SK-N-SH (cell line): ENCODE results near the gene DCHS1. TPM values are rescaled to one million over a fixed set of nuclear protein-coding genes. Genes with fewer than 3 reads are reported as not detected.

Experiments
- CTCF ChIA-PET: fragments of 300-600, 350-600 bp; formaldehyde crosslinking; extraction: SDS; loops from one replicate; lab custom pipeline; 2021; lab: Yijun Ruan, JAX
- POLR2A ChIA-PET: fragments of 350-600 bp; sonication (Branson Sonifier 250); formaldehyde crosslinking; extraction: SDS; loops from one replicate; lab custom pipeline; 2020; ENCODE audit warnings: antibody characterized with exemption, inconsistent platforms; lab: Yijun Ruan, JAX
- DNase-seq: peaks from one replicate; pipeline ENCODE4 v3.0.0; 2012
- H2AFZ ChIP-seq: fragments of 200-600 bp; sonication (generic); 2 replicates; pipeline ENCODE4 v1.8.1; 2016; ENCODE audit warnings: antibody characterized with exemption, mild to moderate bottlenecking, low read depth
- H3F3A ChIP-seq: fragments of 200-600 bp; sonication (generic); replicated peaks from 2 replicates; pipeline ENCODE3; 2016; ENCODE audit warnings: antibody characterized with exemption, mild to moderate bottlenecking; ENCODE audit not compliant: insufficient read depth
- H3K27ac ChIP-seq, 2 experiments: fragments of 200-500 bp in 1 of 2; fragments of 200-600 bp in 1 of 2; sonication (Bioruptor generic) in 1 of 2; sonication (generic), shearing (Covaris generic) in 1 of 2; 2 replicates each; pipeline versions ENCODE4 v1.5.1 to v1.6.1; 2014 to 2016; ENCODE audit warnings: low read depth in 2 of 2, inconsistent platforms in 1 of 2, low read length in 1 of 2, mild to moderate bottlenecking in 1 of 2, mixed read lengths in 1 of 2
- H3K27me3 ChIP-seq: fragments of 200-600 bp; sonication (generic), shearing (Covaris generic); 2 replicates; pipeline ENCODE4 v1.6.1; 2016; ENCODE audit warnings: mixed run types; ENCODE audit not compliant: insufficient read depth
- H3K36me3 ChIP-seq, 2 experiments: fragments of 200-500 bp in 1 of 2; fragments of 200-600 bp in 1 of 2; sonication (Bioruptor generic) in 1 of 2; sonication (generic) in 1 of 2; replicated peaks in 1 of 2; 2 replicates each; pipeline versions ENCODE3 to v1.5.1; 2014 to 2016; ENCODE audit warnings: low read length in 1 of 2, mild to moderate bottlenecking in 1 of 2; ENCODE audit not compliant: insufficient read depth in 2 of 2, control insufficient read depth in 1 of 2
- H3K4me1 ChIP-seq, 2 experiments: fragments of 200-500 bp in 1 of 2; fragments of 200-600 bp in 1 of 2; sonication (Bioruptor generic) in 1 of 2; sonication (generic), shearing (Covaris generic) in 1 of 2; 2 replicates each; pipeline versions ENCODE4 v1.5.1 to v1.6.1; 2014 to 2016; ENCODE audit warnings: low read depth in 1 of 2, low read length in 1 of 2, mixed run types in 1 of 2; ENCODE audit not compliant: insufficient read depth in 2 of 2, control insufficient read depth in 1 of 2
- H3K4me2 ChIP-seq: fragments of 200-600 bp; sonication (generic), shearing (Covaris generic); 2 replicates; pipeline ENCODE4 v1.6.1; 2017; ENCODE audit warnings: mixed run types
- H3K4me3 ChIP-seq, 2 experiments: fragments of 200-500 bp in 1 of 2; fragments of 200-600 bp in 1 of 2; sonication (Bioruptor generic) in 1 of 2; sonication (generic), shearing (Covaris generic) in 1 of 2; 2 replicates each; pipeline versions ENCODE4 v1.5.1 to v1.8.1; 2014 to 2016; ENCODE audit warnings: low read depth in 2 of 2, inconsistent platforms in 1 of 2, low read length in 1 of 2, mild to moderate bottlenecking in 1 of 2, mixed read lengths in 1 of 2, moderate library complexity in 1 of 2
- H3K79me2 ChIP-seq: fragments of 200-600 bp; sonication (generic); 2 replicates; pipeline ENCODE4 v1.8.1; 2017; ENCODE audit warnings: mild to moderate bottlenecking; ENCODE audit not compliant: insufficient read depth
- H3K9ac ChIP-seq: fragments of 200-600 bp; sonication (generic); 2 replicates; pipeline ENCODE4 v1.6.1; 2017; ENCODE audit warnings: mixed run types
- H3K9me2 ChIP-seq: fragments of 200-600 bp; sonication (generic); 2 replicates; pipeline ENCODE4 v1.6.1; 2017; ENCODE audit warnings: mixed run types
- H3K9me3 ChIP-seq: fragments of 200-600 bp; sonication (generic); 2 replicates; pipeline ENCODE4 v1.6.1; 2017; ENCODE audit warnings: mixed run types, mild to moderate bottlenecking, moderate library complexity
- H4K20me1 ChIP-seq: fragments of 200-600 bp; sonication (generic); 2 replicates; pipeline ENCODE4 v1.6.1; 2017; ENCODE audit warnings: mild to moderate bottlenecking, mixed run types; ENCODE audit not compliant: insufficient read depth
- EP300 ChIP-seq, 2 experiments: IDR thresholded peaks; 2 replicates each; pipeline versions ENCODE4 v1.4.0 to v1.6.1; 2012; ENCODE audit warnings: borderline replicate concordance in 1 of 2, low read depth in 1 of 2, low read length in 1 of 2
- FOSL2 ChIP-seq: IDR thresholded peaks from 2 replicates; pipeline ENCODE4 v1.4.0; 2012; ENCODE audit warnings: low read depth, mild to moderate bottlenecking, moderate library complexity, borderline replicate concordance
- GABPA ChIP-seq: IDR thresholded peaks from 2 replicates; pipeline ENCODE4 v1.4.0; 2012; ENCODE audit warnings: low read depth, mild to moderate bottlenecking
- IRF3 ChIP-seq: fragments of 150-350 bp; IDR thresholded peaks from 2 replicates; pipeline ENCODE4 v1.6.1; 2016; ENCODE audit warnings: mild to moderate bottlenecking, low read depth, low read length
- NRF1 ChIP-seq: IDR thresholded peaks from 2 replicates; pipeline ENCODE4 v1.6.1; 2012; ENCODE audit warnings: low read depth, mild to moderate bottlenecking, low read length
- REST ChIP-seq: IDR thresholded peaks from 2 replicates; pipeline ENCODE4 v1.6.1; 2012; ENCODE audit warnings: mild to moderate bottlenecking, low read depth, low read length, moderate library complexity
- RFX5 ChIP-seq: IDR thresholded peaks from 2 replicates; pipeline ENCODE4 v1.6.1; 2012; ENCODE audit warnings: mild to moderate bottlenecking, improper control_type of control experiment, low read length
- SMC3 ChIP-seq: IDR thresholded peaks from 2 replicates; pipeline ENCODE4 v1.6.1; 2012; ENCODE audit warnings: low read depth, low read length, improper control_type of control experiment
- TAF1 ChIP-seq: IDR thresholded peaks from 2 replicates; pipeline ENCODE4 v1.6.1; 2012; ENCODE audit warnings: low read depth, mild to moderate bottlenecking, low read length, moderate library complexity, borderline replicate concordance
- WGBS: methylation state at CpG from one replicate; pipeline ENCODE4 v1.1.6; 2017; ENCODE audit warnings: low lambda C conversion rate; 5-methylcytosine and 5-hydroxymethylcytosine counted together
- polyA plus RNA-seq, 3 experiments: library from polyadenylated mRNA; depleted of rRNA; stranded (reverse); fragments of >200 nt; gene quantifications; 2 replicates each; pipeline ENCODE4 v1.2.3, GENCODE V29; 2012

The DCHS1 gene
- polyA plus RNA-seq, 1 of the 3 experiments (the other 2 are of a cell fraction): 5.7 TPM

- ChIA-PET POLR2A (interaction anchor here (1.0 kb wide), 1 partner anchor 50 kb away, joined by 3 read pairs; no protein-coding TSS in a partner anchor), CTCF (interaction anchor here (1.0 to 1.8 kb wide), 2 partner anchors 101 to 124 kb away, joined by 3 to 6 read pairs; no protein-coding TSS in a partner anchor)
- Histone ChIP-seq H3K9ac (no peak overlapping the region), H4K20me1 (no peaks in the 10 kb centered on the region), H3K9me2 (no peaks in the 10 kb centered on the region), H3K4me3 (no peak overlapping the region), H3F3A (no peaks in the 10 kb centered on the region), H3K4me2 (no peak overlapping the region), H3K36me3 (peaks cover 0 to 21% of the 10 kb centered on the region in 2 experiments), H3K27me3 (no peaks in the 10 kb centered on the region), H3K27ac (no peak overlapping the region), H2AFZ (no peak overlapping the region), H3K4me1 (no peaks in the 10 kb centered on the region), H3K79me2 (no peaks in the 10 kb centered on the region), H3K9me3 (no peaks in the 10 kb centered on the region)
- 83% methylated on average over 21 of the region's 29 CpGs for WGBS
- TF ChIP-seq SMC3: no peak
- no peak for TF ChIP-seq GABPA
- no peak for TF ChIP-seq RFX5
- TF ChIP-seq TAF1: no peak
- no peak for TF ChIP-seq REST
- no peak for TF ChIP-seq FOSL2
- no peak for TF ChIP-seq NRF1
- no peak for TF ChIP-seq EP300 (IDR thresholded peaks at IDR 0.05; ENCODE audit: borderline replicate concordance in 1 of 2, low read depth in 1 of 2, low read length in 1 of 2)
- no peak for DNase-seq
These were observed 23.2 kb downstream of the DCHS1 start for GRCh38 chr11:6632116-6633073.

GRCh38 chr11:6631361-6631890 is 24.2 kb downstream of the DCHS1 start:
- Histone ChIP-seq H3K4me1 (no peaks in the 10 kb centered on the region), H3K4me2 (no peak overlapping the region), H3K9ac (no peak overlapping the region), H3K9me2 (no peaks in the 10 kb centered on the region), H3K9me3 (no peaks in the 10 kb centered on the region), H3F3A (no peaks in the 10 kb centered on the region), H3K27ac (no peak overlapping the region), H3K36me3 (peaks cover 0 to 28% of the 10 kb centered on the region in 2 experiments), H2AFZ (no peak overlapping the region), H3K79me2 (no peaks in the 10 kb centered on the region), H3K27me3 (no peaks in the 10 kb centered on the region), H3K4me3 (no peak overlapping the region), H4K20me1 (no peaks in the 10 kb centered on the region)
- POLR2A ChIA-PET: interaction anchor here (0.6 to 1.6 kb wide), 3 partner anchors 10 to 51 kb away, joined by 3 to 4 read pairs (median 3); no protein-coding TSS in a partner anchor
- CTCF ChIA-PET: interaction anchor here (1.0 to 1.2 kb wide), 2 partner anchors 11 to 125 kb away, joined by 3 read pairs; no protein-coding TSS in a partner anchor
- DNase-seq: no peak
- no peak for TF ChIP-seq IRF3
- 96% methylated on average over 7 of the region's 11 CpGs for WGBS
